Omental fat pad (tissue), 4 donors: ENCODE data around the gene BTBD19. TPM values are rescaled to one million over a fixed set of nuclear protein-coding genes. Genes with fewer than 3 reads are reported as not detected.
"Not testable (repeated sequence)": the region's sequence is repeated elsewhere in the genome, so short reads cannot be mapped to it uniquely, and the experiment has no call there.

Source experiments
- ATAC-seq: fragments of 150-250 bp; one replicate; pipeline ENCODE4 v1.9.1; 2016; ENCODE audit warnings: mild to moderate bottlenecking, moderate library complexity; ENCODE audit not compliant: low FRiP score
- DNase-seq: peaks from one replicate; pipeline ENCODE4 v3.0.0-alpha.2; 2019; ENCODE audit warnings: low spot score
- CTCF ChIP-seq, 3 donors: fragments of 450-650 bp; IDR thresholded peaks; one replicate each; pipeline ENCODE4 v1.5.1; 2016 to 2017; ENCODE audit warnings: antibody characterized with exemption in 3 of 3, mild to moderate bottlenecking in 3 of 3, moderate library complexity in 2 of 3
- total RNA-seq, 4 donors: library from RNA; depleted of rRNA; stranded (reverse); fragments of >200 nt; gene quantifications; one replicate each; pipeline ENCODE4 v1.1.0, GENCODE V29; 2016

BTBD19 gene
- total RNA-seq, 4 donors from 2014 or later = 7.5 to 29.8 (median 12.2) TPM

DNA sequence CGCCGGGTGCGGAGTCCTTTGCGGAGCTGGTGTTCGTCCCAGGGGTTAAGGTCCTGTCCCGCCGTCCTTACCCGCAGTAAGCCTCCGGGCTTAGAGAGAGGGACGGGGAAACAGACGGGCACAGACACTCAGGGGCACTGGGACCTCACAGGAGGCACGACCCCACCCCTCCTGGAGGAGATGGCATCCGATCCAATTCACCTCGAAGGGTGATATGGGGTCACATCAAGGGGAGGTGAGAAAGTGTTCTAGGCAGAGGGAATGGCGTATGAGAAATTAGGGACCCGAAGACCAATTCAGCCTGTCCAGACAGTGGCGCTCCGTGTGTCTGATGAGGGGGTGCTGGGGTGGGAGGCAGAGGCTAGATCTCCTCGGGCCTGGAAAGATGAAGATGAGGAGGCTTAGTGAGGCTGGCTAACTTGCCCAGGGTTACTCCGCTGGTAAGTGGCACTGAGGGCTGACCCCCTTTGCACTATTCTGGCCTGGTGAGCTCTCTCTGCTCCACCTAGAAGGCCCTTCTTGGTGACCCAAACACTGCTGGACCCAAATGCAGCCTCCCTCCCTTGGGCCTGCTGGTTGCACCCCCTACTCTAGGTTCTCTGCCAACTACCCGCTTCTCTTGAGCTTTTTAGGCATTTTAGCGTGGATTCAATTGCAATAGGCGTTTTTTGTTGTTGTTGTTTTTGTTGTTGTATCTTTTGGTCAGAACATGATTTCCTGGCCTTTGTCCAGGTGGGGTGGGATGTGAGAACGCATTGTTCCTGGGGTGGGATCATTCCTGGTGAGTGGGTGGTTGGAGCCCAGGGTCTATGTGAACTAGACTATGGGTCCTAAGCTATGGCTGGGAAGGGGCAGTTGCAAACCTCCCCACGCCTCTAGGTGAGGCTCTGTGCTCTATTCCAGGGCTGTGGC lies 12.3 kb downstream of the BTBD19 start:
- DNase-seq (no peak), ATAC-seq (peak; percentile 15)
- TF ChIP-seq CTCF (IDR thresholded peaks at IDR 0.05) = no peak

GRCh38 chr1:44821240-44821715 lies 13.0 kb downstream of the BTBD19 start:
- no peak for ATAC-seq
- no peak for DNase-seq
- TF ChIP-seq CTCF (IDR thresholded peaks at IDR 0.05) = no peak

GRCh38 chr1:44822131-44822701 lies 13.9 kb downstream of the BTBD19 start:
- no peak for ATAC-seq
- no peak for DNase-seq
- no peak for TF ChIP-seq CTCF (IDR thresholded peaks at IDR 0.05)

DNA sequence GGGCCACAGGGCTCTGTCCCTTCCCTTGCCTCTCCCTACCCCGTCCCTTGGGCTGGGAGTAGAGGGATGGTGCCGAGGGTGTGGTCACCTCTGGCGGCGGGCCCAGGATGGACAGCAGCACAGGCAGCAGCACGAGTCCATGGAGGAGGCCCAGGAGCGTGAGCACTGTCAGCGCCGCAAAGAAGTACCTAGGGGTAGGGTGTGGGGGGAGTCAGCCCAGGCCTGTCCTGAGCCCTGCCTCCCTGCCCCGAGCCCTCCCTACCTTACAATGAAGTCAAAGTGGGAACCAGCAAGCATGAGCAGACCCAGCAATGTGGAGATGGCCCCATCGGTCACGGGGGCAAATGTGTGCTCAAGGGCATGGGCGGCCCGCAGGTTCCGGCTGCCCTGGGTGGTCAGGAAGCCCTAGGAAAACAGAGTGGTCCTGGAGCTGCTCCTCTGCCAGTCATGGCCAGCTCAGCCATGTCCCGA lies 14.7 kb downstream of the BTBD19 start:
- ATAC-seq (peak; percentile 10), DNase-seq (no peak)
- TF ChIP-seq CTCF (IDR thresholded peaks at IDR 0.05) = no peak

GRCh38 chr1:44824392-44824791 lies 16.1 kb downstream of the BTBD19 start:
- ATAC-seq, DNase-seq: not testable (repeated sequence)

GRCh38 chr1:44826375-44827196 lies 18.3 kb downstream of the BTBD19 start:
- no peak for DNase-seq
- no peak for TF ChIP-seq CTCF (IDR thresholded peaks at IDR 0.05)
- no peak for ATAC-seq
